ENCODE data around the gene MXD3. TPM values are rescaled to one million over a fixed set of nuclear protein-coding genes. Genes with fewer than 3 reads are reported as not detected.

The MXD3 gene
- total RNA-seq, 1 donor from 2014 or later = 17.3 TPM

DNA sequence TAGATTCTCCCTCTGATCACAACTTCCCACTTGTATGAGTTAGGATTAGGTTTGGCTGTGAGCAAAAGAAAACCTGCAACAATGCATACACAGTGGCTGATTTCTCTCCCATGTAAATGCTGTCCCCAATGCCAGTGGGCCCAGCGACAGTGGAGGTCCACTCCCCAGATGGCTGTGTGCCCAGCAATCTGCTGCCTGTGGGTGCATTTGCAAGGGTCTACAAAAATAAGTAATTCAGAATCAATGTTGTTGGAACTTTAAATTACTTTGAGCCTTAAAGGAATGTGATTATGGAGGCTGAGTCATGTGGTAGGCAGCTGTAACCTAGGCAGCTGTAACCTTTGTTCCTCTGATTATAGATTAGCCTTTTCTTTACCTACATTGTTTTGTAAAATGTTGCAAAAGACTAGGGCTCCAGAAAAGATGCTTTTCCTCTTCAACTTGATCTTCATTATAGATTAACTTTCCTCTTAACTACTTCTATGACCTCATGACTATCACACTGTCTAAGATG is 14.2 kb upstream of the MXD3 start:
- TF ChIP-seq, protein P1, sequence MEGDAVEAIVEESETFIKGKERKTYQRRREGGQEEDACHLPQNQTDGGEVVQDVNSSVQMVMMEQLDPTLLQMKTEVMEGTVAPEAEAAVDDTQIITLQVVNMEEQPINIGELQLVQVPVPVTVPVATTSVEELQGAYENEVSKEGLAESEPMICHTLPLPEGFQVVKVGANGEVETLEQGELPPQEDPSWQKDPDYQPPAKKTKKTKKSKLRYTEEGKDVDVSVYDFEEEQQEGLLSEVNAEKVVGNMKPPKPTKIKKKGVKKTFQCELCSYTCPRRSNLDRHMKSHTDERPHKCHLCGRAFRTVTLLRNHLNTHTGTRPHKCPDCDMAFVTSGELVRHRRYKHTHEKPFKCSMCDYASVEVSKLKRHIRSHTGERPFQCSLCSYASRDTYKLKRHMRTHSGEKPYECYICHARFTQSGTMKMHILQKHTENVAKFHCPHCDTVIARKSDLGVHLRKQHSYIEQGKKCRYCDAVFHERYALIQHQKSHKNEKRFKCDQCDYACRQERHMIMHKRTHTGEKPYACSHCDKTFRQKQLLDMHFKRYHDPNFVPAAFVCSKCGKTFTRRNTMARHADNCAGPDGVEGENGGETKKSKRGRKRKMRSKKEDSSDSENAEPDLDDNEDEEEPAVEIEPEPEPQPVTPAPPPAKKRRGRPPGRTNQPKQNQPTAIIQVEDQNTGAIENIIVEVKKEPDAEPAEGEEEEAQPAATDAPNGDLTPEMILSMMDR (IDR thresholded peaks at IDR 0.05; ENCODE audit: partially characterized antibody, unreplicated experiment) = no peak
- H3K9me3 Mint-ChIP-seq (ENCODE audit: unreplicated experiment) = peaks cover 4% of the 10 kb centered on the region
- no peak overlapping the region for H3K27ac Mint-ChIP-seq (ENCODE audit: unreplicated experiment)
- H3K36me3 Mint-ChIP-seq (ENCODE audit: unreplicated experiment) = peaks cover 3% of the 10 kb centered on the region
- H3K4me1 Mint-ChIP-seq (ENCODE audit: low read depth, unreplicated experiment) = peaks cover under 1% of the 10 kb centered on the region
- no peak for DNase-seq
- no peak overlapping the region for H3K4me3 Mint-ChIP-seq (ENCODE audit: unreplicated experiment)
- peaks cover 4% of the 10 kb centered on the region for H3K27me3 Mint-ChIP-seq (ENCODE audit: unreplicated experiment)

DNA sequence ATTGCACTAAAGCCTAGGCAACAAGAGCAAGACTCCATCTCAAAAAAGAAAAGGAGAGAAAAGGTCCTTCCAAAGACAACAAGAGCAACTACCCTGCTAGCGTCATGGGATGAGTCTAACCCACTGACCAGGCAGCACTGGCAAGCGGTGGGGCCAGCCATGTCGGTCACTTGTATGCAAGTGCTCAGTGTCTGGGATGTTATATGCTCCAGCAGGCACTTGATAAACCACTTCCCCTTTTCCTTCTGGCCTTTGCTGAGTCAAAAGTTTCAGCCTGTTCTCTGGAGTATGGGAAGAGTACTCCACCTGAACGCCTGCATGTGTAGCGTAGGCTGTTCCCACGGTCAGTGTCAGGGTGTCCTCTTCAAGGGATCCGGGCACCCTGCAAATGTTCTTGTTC is 9.2 kb upstream of the MXD3 start:
- no peak overlapping the region for H3K27ac Mint-ChIP-seq (ENCODE audit: unreplicated experiment)
- H3K9me3 Mint-ChIP-seq (ENCODE audit: unreplicated experiment) = peaks cover 6% of the 10 kb centered on the region
- H3K27me3 Mint-ChIP-seq (ENCODE audit: unreplicated experiment) = no peaks in the 10 kb centered on the region
- TF ChIP-seq, protein P1 (IDR thresholded peaks at IDR 0.05; ENCODE audit: partially characterized antibody, unreplicated experiment) = no peak
- H3K4me1 Mint-ChIP-seq (ENCODE audit: low read depth, unreplicated experiment) = no peaks in the 10 kb centered on the region
- no peak overlapping the region for H3K4me3 Mint-ChIP-seq (ENCODE audit: unreplicated experiment)
- DNase-seq = no peak
- peaks cover 7% of the 10 kb centered on the region for H3K36me3 Mint-ChIP-seq (ENCODE audit: unreplicated experiment)

DNA sequence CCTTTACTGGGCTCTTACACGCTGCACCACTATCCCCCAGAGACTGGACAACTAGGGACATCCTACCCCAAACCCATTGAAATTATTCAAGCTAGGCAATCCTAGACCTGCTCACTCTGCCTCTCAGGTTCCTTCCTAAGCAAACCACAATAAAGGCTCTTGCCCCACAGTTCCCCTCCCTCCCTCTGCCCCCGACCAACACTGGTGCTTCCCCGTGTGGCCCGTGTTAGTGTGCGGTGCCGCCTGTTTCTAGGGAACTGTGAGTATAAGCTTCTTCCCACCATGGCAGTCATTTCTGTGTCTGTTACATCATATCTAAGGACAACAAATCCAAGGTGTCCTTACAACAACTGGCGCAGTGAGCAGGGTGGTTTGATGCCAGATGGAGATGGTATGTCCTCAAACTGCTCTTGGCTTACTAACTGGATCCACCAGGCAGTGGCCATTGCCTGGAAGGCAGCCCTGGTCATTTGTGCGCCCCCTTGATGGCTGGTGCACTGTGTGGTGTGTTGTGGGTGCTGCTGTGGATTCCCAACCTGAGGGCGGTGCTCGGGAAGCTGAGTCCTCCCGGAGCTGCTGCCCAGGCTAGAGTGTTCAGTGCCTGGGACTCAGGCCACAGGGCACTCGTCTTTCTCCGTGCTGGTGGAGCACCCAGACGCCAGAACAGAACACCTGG is 8.4 kb upstream of the MXD3 start:
- Mint-ChIP-seq H3K27me3 (ENCODE audit: unreplicated experiment) (no peaks in the 10 kb centered on the region), H3K9me3 (ENCODE audit: unreplicated experiment) (peaks cover 5% of the 10 kb centered on the region), H3K36me3 (ENCODE audit: unreplicated experiment) (peaks cover 7% of the 10 kb centered on the region), H3K4me3 (ENCODE audit: unreplicated experiment) (no peak overlapping the region), H3K27ac (ENCODE audit: unreplicated experiment) (no peak overlapping the region), H3K4me1 (ENCODE audit: low read depth, unreplicated experiment) (no peaks in the 10 kb centered on the region)
- DNase-seq = no peak
- TF ChIP-seq, protein P1 (IDR thresholded peaks at IDR 0.05; ENCODE audit: partially characterized antibody, unreplicated experiment) = no peak

DNA sequence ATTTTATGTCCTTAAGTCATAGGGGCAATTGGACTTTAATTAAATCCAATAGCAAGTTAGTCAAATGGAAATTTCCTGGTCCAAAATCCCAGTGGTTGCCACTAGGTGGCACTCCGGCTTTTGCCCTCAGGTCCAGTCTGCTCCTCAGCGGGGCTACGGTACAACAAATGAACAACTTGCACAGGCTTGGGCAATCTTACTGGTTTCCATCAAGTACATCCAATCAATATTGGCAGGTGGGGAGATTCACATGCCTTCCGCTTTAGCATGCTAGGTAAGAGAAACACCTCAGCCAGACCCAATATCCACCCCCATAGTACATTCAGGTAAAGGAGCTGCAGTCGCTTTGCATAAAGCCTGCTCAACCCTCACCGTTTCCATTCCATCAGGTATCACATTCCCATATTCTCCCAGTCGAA is 6.3 kb upstream of the MXD3 start:
- H3K27ac Mint-ChIP-seq (ENCODE audit: unreplicated experiment) = no peak overlapping the region
- H3K4me3 Mint-ChIP-seq (ENCODE audit: unreplicated experiment) = no peak overlapping the region
- peaks cover 2% of the 10 kb centered on the region for H3K27me3 Mint-ChIP-seq (ENCODE audit: unreplicated experiment)
- H3K36me3 Mint-ChIP-seq (ENCODE audit: unreplicated experiment) = peaks cover 7% of the 10 kb centered on the region
- DNase-seq = peak; percentile 76
- H3K9me3 Mint-ChIP-seq (ENCODE audit: unreplicated experiment) = peaks cover 6% of the 10 kb centered on the region
- TF ChIP-seq, protein P1 (IDR thresholded peaks at IDR 0.05; ENCODE audit: partially characterized antibody, unreplicated experiment) = peak; percentile 94
- no peaks in the 10 kb centered on the region for H3K4me1 Mint-ChIP-seq (ENCODE audit: low read depth, unreplicated experiment)

DNA sequence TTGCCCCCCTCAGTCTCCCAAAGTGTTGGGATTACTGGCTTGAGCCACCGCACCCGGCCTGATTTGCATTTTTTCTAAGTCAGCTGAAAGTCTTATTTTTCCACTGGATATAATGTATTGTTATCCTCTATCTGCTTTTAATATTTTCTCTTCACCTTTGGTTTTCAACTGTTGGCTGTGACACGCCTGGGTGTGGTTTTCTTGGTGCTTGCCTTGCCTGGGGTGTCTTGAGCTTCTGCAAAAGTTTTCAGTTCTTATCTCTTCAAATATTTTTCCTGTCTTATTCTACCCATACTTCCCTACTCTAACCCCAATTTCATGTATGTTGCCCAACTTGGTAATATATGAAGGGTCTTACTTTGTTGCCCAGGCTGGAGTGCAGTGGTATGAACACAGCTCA is 4.3 kb upstream of the MXD3 start:
- no peak for DNase-seq

More for the DNA sequence above, 4.3 kb upstream of the MXD3 start:
- H3K27me3 Mint-ChIP-seq (ENCODE audit: unreplicated experiment) = peaks cover 2% of the 10 kb centered on the region
- TF ChIP-seq, protein P1 (IDR thresholded peaks at IDR 0.05; ENCODE audit: partially characterized antibody, unreplicated experiment) = no peak
- peak overlapping the region; percentile 77 for H3K27ac Mint-ChIP-seq (ENCODE audit: unreplicated experiment)
- peaks cover 4% of the 10 kb centered on the region for H3K9me3 Mint-ChIP-seq (ENCODE audit: unreplicated experiment)
- H3K4me1 Mint-ChIP-seq (ENCODE audit: low read depth, unreplicated experiment) = peaks cover under 1% of the 10 kb centered on the region
- H3K36me3 Mint-ChIP-seq (ENCODE audit: unreplicated experiment) = peaks cover 4% of the 10 kb centered on the region
- H3K4me3 Mint-ChIP-seq (ENCODE audit: unreplicated experiment) = no peak overlapping the region
